ENCODE results near the gene RPS18.
A peak's percentile ranks its signal among the peaks of the same experiment; 100 is the strongest.
"Not testable (repeated sequence)": the region's sequence is repeated elsewhere in the genome, so short reads cannot be mapped to it uniquely, and the experiment has no call there.

Gene RPS18

DNA sequence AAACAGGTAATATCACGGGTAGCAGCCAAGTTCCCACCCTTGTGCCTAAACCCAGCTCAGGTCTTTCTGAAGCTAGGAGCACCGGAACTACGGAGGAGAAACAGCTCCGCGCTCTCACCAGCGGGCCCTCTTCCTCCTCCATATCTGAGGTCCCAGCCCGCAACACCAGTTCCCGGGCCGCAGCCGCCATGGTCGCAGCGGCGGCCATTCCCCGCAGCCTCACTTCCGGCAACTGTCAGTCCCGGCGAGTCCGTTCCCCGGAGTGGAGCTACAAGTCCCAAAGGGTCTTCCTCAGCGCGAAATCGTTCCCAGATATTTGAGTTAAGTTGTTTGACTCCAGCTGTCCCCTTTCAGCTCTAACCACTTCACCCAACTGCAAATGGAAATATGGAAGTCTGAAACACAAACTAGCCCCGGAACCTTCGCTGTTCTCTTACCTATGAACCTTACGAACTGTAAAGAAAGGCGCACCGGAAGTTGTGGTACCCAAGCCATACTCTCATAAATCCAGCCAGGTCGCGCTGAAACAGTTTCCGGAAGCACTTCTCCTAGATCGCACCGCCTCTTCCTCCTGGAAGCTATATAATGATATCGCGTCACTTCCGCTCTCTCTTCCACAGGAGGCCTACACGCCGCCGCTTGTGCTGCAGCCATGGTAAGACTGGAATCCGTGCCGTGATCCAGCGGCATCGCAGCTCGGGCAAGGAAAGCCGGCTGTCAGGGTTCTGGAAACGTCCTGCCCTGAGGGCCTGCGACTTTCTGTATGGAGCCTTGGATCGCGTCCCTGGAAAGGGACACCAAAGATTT lies at the start of gene RPS18, which contains the start of gene VPS52:
Gene RPS18 (plus strand): TSS at position 608 of the 807 bp plus-strand sequence. CDS start 45 bp downstream, at position 653.
Gene VPS52 (minus strand): TSS at position 409 of the 807 bp plus-strand sequence. CDS start 201 bp downstream, at position 208.
- peak; percentile 99 for DNase-seq

DNA sequence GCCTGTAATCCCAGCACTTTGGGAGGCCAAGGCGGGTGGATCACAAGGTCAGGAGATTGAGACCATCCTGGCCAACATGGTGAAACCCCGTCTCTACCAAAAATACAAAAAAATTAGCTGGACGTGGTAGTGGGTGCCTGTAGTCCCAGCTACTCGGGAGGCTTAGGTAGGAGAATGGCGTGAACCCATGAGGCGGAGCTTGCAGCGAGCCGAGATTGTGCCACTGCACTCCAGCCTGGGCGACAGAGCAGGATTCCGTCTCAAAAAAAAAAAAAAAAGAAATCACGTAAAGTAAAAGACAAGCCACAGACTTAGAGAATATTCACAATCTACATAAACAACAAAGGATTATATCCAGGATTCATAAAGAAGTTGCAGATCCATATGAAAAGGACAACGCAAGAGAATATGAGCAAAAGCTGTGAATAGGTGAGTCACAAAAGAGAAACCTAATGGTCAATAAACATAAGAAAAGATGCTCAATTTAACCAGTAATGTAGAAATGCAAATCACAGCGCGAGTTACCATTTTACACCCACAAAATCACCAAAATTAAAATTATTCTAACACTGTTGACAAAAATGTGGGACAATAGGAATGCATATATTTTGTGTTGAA lies 45.3 kb upstream of the RPS18 start:
- DNase-seq: not testable (repeated sequence)

DNA sequence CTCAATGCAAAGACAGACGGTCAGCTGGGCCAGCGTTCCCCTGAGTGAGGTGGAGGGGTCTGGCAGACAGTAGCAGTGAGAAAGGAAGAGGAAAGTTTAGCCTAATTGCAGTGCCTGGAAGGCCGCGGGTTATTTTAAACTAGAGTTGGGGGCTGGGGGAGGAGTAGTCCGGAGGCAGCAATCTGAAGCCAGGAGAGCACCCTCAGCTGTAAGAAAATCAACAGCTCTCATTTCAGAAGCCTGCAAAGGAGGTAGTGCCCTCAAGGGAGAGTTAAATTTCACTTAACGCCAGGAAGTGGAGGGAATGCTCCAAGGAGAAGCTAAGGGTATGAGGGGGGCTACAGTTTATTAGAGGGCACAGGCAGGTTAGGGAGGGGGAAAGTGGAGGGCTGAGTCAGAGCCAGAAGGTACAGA lies 36.6 kb upstream of the RPS18 start:
- DNase-seq: no peak

DNA sequence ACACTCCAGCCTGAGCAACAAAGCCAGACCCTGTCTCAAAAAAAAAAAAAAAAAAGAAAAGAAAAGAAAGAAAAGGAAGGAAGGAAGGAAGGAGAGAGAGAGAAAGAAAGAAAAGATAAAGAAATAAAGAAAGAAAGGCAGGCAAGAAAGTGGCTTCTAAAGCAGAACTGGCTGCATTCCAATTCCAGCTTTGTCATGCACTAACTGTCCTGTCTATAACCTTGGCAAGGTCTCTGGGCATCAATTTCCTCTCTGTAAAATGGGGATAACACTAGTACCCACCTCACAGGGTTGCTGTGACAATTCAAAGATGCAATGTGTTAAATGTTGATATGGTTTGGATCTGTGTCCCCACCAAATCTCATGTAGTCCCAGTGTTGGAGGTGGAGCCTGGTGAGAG lies 35.5 kb upstream of the RPS18 start:
- no peak for DNase-seq

DNA sequence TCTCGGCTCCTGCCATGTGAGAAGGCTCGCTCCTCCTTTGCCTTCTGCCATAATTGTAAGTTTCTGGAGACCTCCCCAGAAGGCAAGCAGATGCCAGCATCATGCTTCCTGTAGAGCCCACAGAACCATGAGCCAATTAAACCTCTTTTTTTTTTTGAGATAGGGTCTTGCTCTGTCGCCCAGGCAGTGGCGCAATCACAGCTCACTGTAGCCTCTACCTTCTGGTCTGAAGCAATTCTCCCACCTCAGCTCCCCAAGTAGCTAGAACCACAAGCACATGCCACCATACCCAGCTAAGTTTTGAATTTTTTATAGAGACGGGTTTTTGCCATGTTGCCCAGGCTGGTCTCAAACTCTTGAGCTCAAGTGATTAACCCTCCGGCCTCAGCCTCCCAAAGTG lies 35.0 kb upstream of the RPS18 start:
- DNase-seq: no peak

DNA sequence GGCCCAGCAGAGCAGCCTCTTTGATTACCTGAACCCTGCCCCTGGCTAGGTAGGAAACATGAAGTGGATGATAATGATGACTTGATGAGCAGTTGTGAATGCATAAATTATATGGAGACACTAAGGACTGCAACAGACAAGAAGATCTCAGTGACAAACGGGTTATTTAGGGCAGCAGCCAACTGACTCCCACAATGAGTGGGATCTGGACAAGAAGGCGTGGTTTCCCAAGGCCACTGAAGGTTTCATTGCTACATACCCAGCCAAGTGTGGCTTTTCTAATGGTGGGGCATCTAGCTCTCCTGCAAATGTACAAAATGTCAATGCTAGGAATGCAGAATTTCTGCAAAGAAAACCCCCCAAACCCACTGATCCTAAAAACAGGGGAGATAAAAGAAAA lies 34.1 kb upstream of the RPS18 start:
- DNase-seq: no peak

DNA sequence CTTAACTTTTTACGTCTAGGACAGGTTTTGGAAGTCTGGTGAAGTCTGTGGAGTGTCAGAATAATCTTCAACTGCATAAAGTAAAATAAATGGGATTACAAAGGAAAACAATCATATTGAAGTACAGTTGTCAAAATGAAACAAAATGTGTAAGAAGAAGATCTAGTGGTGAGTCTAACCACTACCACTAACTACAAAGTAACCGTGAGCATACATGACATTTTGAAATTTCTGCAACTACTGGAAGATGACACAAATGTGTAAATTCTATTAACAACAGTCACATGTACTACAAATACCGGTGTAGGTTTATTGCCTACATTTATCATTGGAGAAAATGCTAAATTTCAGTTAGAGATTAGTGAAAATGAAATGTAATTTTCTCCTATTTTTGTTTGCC lies 29.9 kb upstream of the RPS18 start:
- no peak for DNase-seq

DNA sequence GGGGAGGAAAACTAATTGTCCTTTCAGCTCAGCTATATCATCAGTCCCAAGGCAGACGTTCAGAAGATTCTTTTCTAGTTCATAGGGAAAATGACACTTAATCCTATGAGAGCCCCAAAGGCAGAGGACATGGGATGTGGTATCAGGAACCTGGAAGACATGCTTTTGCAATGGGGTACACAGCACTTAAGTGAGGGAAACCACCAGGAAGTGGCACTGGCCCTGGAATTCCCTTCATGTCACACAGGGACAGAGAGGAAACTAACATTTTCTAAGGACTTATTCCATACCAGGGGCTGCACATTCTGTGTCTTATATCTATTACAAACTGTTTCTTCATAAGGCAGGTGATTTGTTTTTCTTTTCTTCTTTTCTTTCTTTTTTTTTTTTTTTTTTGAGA lies 28.4 kb upstream of the RPS18 start:
- DNase-seq: no peak

DNA sequence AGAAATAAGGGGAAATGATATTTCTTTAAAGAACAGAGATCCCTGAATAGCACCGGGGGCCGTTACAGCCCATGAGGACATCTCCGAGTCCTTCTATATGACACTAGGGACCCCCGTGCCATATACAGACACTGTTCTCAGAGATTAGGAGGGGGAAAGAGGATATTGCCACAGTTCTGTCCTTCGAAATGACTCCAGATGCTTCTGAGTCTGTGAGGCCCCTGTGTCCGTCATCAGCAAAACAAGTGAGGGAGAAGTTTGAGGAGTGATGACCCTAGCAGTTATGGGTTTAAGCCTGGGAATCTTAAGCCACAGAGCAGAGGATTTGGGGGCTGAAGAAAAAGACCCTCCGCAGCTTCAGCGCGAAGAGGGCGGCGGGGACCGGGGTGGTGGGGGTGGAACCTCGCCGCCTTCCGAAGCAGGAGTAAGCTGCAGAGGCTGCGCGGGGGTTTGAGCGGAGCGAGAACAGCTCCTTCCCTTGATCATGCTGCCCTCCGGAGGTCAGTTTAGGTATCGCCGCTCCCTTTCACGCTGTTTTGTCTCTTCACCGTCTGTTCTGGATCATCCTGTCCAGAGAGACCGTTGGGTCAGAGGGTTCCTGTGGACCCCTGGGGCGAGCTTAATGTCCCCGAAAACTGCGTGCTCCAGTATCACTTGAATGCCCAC lies 23.8 kb upstream of the RPS18 start:
- peak; percentile 84 for DNase-seq

DNA sequence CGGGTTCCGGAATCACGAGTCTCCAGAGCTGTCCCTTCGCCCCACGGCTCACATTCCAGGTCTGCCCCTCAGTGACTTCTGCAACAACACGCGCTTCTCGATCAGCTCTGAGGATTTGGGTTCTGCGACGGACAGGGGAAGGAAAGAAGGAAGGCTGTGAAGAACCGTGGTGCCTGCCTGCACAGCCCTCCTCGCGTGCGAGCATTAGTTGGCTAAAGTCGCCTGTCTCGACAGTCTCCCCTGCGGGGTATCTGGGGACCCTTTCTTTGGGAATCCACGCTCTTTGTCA lies 23.3 kb upstream of the RPS18 start:
- peak; percentile 50 for DNase-seq

DNA sequence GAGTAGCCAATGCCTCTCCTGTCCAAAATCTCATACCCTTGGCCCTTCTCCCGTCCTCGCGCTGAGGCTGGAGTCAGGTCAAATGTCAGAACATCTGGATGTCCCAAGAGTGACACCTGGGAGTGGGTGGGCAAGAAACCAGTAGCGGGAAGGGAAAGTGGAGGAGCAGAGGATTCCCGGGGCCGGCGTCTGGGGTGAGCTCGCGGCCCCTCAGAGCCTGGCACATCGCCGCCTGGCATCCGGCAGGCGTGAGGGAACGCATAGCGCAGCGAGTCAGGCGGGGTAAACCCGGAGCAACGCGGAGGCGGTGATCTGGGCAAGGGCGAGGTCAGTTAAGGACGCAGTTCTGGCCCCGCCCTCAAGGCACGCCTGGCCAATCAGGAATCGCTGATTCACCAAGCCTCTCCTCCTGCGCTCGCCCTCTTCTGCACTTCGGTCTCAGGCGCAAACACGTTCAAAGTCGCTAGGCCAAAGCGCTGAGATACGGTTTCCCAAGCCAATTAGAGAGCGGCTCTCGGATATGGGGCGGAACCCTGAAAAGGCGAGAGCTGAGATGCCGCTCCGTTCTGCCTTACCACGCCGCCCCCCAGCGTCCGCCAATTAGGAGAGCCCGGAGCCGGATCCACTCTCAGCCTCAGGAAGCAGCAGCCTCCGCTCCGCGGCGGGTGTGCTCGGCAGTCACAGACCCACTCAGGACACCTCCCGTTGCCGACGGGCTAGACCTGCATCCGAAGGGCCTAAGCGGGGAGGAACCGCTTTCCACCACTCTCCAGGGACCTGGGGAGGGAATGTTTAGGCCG lies 22.7 kb upstream of the RPS18 start:
- DNase-seq: peak; percentile 99

DNA sequence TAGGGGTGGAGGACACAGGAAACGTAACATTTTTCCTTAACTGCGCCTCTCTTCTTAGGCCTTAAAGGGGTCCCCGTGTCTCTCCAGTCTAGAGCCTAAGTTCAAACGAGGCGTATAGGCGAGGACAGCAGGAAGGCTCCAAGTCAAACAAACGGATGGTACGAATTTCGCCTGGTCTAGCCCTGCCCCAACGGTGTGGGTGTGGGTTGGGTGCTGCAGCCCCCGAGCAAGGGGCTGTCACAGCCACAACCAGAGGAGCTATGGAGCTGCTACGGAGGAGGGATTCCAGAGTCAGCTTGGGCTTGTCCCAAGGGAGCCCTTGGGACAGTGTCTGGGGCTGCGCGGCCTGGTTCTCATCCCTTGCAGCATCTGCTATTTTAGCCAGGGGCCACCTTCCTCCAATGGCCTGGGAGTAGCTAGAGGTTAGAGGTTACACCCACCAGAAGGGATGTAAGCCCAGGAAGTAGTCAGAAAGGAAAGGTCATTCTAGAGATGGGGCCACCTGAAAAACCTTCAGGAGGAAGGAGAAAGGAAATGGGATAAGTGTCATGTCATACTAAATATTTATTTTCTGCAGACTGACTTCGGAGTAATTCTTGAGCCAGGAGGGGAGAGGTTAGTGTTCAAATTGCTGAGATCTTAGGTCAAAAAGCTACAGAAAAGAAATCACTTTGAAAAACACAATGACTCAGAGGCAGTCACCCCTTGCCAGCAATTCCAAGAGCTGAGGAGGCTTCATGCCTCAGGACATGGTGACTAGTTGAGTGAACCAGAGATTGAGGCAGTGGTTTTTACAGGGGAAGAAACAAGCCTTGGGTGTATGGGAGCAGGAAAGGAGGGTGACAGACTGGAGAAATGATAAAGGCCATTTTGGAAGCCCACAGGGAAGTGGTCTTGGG lies 21.9 kb upstream of the RPS18 start:
- DNase-seq: peak; percentile 77

DNA sequence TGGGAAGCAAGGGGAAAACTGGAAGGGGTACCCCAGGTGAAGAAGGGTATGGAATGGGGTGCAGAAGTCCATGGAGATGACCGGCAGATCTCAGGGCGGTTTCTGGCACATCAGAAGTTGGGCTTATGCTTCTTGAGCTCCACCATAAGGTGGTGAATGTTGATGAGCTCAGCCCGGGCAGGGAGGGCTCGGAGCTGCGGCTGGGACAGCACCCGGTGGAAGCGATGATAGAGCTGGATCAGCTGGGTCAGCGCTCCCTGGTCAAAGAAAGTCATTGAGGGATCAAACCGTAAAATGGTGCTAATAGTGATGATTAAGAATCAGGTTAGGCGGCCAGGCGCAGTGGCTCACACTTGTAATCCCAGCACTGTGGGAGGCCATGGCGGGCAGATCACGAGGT lies 21.1 kb upstream of the RPS18 start:
- no peak for DNase-seq

DNA sequence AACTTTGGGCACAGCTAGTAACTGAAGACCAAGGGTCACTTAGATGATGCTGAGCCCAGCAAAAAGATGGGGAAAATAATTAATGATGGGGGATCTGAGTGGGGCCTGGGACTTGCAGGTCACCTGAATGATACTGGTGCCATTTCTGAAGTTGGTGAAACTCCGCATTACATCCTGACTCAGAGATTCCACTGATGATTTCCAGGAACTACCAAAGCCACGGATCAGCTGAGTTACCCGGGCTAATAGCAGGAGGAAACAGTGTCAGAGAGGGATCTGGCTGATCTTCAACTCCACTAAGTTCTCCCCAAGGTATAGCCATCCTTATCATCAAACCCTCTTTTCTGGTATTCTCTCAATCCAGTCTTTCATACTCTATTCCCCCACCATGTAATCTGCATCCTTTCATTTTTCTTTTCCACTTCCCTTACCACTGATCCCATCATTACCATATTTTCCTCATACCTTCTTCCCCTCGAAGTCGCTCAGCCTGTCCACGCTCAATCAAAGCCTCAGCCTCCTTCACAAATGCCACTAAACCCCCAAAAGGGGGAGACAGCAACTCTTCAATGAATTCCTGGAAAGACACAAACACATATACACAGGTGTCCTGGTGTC lies 20.4 kb upstream of the RPS18 start:
- peak; percentile 35 for DNase-seq

DNA sequence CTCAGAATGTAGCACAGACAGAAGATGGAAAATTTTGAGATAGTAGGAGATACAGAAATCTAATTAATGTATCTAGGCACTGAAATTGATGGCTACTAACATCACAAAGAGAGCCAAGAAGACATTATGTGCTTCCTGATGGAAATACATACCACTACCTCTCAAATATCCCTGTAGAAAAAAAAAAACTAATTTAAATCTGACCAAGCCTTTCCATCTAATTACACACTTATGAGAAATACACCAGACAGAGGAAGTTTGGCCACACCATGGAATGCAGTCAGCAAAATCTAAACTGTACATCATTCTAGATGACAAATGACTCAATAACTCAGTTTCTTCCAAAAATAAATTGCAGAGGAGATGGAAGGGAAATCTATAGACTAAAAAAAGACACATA lies 19.1 kb upstream of the RPS18 start:
- DNase-seq: peak; percentile 80

DNA sequence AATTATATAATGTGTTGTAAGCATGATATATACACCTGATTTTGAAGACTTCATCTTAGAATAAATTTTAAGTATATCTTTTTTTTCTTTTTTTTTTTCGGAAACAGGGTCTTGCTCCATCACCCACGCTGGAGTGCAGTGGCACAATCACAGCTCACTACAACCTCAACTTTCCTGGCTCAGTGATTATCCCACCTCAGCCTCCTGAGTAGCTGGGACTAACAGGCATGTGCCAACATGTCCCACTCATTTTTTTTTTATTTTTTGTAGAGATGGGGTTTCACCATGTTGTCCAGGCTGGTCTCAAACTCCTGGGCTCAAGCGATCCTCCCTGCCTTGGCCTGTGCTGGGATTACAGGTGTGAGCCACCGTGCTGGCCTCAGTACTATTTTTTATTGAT lies 17.3 kb upstream of the RPS18 start:
- no peak for DNase-seq

DNA sequence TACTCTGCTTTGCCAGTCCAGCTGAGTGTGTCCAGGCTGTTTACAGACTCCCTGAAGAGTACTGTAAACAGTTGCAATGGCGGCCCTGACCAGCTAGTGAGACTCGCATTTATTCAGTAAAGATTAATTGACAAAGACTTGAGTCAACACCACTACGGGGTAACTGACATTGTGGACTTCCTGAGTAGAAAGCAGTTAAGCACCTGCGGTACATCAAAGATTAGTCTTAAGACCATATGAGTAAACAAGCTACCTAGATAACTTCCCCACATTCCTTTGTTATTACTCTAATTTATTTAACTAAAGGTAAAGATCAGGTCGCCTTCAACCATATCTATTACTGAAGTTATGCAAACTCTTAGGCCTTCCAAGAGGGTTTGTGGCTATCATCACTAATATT lies 12.8 kb upstream of the RPS18 start:
- no peak for DNase-seq

DNA sequence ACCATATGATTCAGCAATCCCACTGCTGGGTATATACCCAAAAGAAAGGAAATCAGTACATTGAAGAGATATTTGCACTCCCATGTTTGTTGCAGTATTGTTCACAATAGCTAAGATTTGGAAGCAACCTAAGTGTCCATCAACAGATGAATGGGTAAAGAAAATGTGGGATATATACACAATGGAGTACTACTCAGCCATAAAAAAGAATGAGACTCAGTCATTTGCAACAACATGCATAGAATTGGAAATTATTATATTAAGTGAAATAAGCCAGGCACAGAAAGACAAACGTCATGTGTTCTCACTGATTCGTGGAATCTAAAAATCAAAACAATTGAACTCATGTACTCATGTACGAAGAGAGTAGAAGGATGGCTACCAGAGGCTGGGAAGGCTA lies 9.4 kb upstream of the RPS18 start:
- not testable (repeated sequence) for DNase-seq

DNA sequence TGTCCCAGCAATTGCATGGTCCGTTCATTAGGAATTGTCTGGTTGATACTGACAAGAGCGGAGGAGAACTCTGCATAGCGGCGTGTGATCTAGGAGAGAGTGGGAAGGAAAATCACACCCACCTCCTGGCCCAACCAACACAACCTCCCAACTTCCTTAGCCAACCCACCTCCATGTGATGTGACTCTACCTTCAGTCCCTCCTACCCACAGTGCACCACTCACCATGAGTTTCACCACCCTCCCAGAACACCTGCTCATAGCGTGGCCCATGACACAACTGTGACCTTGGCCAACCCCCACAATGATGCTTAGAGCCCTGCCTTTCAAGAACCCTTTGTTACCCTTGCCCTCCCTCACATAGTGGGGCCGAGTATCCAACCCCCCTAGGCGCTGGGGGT lies 7.9 kb upstream of the RPS18 start:
- no peak for DNase-seq

DNA sequence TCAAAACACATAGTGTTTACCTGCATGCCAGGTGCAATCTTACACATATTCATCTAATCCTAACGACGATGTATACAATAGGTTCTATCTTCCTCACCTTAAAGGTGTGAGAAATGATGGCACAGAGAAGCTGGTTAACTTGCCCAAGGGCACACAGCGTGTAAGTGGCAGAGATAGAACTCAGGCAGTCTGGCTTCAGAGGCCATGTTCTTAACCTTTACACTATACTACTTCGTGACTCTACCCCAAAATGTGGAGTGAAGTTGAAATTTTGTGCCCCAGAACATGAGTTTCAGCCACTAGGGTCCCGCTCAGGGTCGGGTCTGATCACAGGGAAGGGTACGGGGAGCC lies 783 bp upstream of the RPS18 start:
- DNase-seq: no peak

DNA sequence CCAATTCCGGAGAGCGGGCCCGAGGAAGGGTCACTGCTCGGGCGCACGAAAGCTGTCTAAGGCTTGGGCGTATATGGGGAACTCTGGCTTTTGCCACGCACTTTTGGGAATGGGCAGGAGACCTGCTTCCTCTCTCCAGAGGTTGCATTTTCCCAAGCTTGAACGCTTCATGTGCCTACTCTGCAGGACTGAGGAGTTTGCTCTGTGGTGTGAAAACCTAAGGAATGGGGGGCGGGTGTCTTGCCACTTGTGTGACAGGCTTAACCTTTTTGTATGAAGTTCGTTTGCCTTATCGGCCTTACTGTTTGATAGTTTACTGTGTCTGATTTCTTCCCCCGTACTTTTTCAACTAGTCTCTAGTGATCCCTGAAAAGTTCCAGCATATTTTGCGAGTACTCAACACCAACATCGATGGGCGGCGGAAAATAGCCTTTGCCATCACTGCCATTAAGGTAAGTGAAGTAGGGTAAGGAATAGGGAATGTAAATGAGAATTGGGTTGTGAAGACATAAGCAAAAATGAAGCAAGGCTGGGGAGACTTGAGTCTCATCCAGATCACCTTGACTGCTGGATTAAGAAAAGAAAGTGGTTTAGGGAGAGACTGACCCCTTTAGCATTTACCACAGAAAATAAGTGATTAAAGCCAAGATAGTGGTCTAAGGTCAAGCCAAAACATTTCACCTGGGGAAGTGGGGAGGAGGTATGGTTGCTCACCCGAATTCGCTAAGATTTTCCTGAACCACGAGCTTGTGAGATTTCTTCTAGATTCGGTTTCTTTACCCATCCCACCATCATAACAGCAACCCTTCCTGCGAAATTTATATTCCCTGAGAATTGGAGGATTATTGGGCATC lies 627 bp downstream of the RPS18 start:
- DNase-seq: no peak
